GM18511 (cell line): Measurements from ENCODE around the gene CACNA1D.
"Not testable (repeated sequence)": the region's sequence is repeated elsewhere in the genome, so short reads cannot be mapped to it uniquely, and the experiment has no call there.

ENCODE experiments used
- ATAC-seq: cut with Tn5 transposase; IDR thresholded peaks from one replicate; pipeline ENCODE4 v1.9.1; 2021; ENCODE audit warnings: mild to moderate bottlenecking, moderate library complexity; ENCODE audit not compliant: unreplicated experiment

The CACNA1D gene

DNA sequence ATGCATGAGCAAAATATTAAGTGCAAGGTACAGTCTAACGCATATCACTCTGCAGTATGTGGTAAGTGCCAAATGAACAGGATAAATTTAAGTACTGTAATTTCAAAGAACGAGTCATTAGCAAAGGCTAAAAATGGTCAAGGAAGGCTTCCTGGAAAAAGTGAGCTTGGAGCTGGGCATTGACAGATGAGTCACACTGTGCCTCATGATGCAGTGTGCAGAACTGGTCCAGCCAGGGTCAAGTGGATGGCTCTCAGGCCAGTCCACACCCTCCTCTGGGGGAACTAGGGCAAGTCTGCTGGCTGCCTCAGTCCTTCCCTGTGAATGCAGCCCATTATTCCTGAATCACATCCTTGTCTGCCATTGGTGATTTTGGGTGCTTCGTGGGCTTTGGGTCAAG, 76.3 kb downstream of the CACNA1D start:
- ATAC-seq: no peak

- no peak for ATAC-seq
Observed at GRCh38 chr3:53571264-53571663, 76.9 kb downstream of the CACNA1D start.

GRCh38 chr3:53572184-53572583, 77.8 kb downstream of the CACNA1D start:
- ATAC-seq: not testable (repeated sequence)

DNA sequence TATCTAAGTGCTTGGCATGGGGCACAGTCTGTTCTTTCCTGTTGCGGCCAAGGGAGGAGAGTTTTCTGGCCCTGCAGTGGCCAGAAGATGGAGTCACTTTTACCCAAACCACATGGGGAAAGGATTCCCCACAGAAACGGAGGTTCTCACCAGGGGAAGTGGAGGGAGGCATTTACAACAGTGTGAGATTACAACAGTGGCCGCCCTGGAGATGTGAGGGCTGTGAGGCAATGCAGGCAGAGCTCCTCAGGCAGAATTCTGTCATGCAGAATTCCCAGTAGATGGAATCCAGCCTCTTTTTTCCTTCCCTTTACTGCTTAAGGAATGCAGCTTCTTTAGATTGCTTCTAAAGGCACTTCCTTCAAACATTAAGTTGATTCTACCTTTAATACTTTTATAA, 83.1 kb downstream of the CACNA1D start:
- no peak for ATAC-seq

GRCh38 chr3:53579636-53580035, 85.2 kb downstream of the CACNA1D start:
- no peak for ATAC-seq

DNA sequence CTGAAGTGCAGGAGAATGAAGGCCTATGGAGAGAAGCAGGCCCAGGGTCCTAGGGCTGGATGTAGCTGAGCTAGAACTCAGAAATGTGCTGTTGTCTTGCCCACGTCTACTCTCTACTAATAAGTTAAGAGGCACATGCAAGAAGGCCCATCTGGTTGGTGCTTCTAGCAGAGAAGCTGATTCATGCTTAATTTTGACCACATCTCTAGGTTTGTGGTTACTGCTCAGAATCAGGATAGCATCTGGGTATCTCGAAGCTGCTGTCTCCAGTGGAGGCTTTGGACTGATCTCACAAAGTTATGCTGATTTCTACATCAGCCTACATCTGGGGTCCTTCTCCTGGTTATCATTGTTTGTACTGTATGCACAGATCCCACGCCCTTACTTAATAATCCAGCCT, 87.3 kb downstream of the CACNA1D start:
- ATAC-seq: no peak

DNA sequence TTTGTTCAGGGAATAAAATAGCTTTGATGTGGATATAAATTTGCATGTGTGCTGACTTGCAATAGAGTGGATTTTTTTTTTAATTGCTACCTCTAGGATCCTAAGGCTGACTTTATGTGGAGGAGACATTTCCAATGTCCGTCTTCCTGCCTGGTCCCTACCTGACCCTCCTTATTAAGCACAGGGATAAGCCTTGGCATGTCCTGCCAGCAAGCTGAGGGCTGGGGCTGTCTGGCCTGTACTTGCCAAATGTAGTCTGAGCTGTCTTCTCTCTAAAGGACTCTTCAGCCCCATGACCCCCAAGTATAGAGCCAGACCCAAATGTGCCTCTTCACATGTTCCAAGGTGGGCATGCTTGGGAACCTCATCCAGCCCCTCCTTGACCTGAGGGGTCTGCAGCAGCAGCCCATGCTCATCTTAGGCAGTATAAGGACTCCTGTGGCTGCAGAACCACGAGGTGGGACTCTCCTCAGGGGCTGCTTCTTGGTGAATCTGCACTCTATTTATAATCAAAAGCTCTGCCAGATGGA, 88.8 kb downstream of the CACNA1D start:
- ATAC-seq: no peak

- no peak for ATAC-seq
Observed at GRCh38 chr3:53585049-53585448, 90.6 kb downstream of the CACNA1D start.

GRCh38 chr3:53585627-53586026, 91.2 kb downstream of the CACNA1D start:
- ATAC-seq: no peak

DNA sequence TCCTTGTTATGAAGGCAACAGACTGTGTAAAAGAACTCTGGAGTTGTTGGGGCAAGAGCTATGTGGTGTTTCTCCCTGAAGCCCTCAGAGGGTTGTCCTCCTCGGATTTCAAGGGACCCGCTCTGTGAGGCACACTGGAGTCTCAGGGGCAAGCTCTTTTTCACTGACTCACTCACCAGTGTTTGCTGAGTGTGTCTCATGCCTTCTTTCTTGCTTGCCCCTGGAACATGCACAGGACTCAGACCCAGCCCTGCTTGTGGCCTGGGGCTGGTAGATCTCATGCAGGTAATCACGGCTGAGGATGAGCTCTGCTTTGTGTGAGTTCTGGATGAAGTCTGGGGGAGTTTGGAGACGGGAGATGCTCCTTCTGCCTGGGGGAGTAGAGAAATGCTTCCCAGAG, 93.7 kb downstream of the CACNA1D start:
- no peak for ATAC-seq

GRCh38 chr3:53589201-53589600, 94.8 kb downstream of the CACNA1D start:
- no peak for ATAC-seq

GRCh38 chr3:53589806-53590205, 95.4 kb downstream of the CACNA1D start:
- no peak for ATAC-seq

DNA sequence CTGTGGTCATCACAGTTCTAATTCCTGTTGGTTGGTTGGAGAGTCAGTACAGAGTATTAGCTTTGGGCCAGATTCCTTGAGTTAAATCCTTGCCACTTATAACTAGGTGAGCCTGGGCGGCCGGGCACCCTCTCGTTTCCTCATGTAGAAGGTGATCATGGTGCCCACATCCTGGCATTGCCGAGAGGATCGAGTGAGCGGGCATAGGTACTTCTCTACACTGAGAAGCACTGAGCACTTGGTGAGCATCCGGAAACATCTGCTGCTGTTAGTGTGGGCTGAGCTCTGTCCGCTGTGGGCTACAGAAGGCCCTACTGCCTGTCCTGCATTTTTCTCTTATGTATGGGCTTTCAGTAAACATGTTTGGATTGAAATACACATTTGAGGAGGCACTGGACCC, 96.2 kb downstream of the CACNA1D start:
- no peak for ATAC-seq

GRCh38 chr3:53591646-53592045, 97.2 kb downstream of the CACNA1D start:
- no peak for ATAC-seq

- ATAC-seq: no peak
Observed at GRCh38 chr3:53592862-53593261, 98.5 kb downstream of the CACNA1D start.

DNA sequence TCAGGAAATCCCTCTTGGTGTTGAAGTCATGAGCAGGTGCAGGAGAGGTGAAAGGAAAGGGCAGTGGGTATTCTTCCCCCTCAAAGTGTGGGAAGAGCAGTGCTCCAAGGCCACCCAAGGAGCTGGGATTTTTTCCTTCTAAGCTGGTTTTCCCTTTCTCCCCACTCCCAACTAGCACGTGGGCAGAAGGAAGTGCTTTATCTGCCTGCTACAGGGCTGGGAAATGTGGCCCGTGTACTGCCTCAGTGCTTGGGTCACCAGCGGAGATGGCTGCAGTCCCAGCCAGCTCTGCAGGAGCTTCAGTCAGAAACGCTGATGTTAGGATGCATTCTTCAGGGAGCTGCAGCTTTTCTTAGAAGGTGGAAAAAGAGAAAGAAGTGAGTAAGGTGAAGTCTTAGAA, 99.2 kb downstream of the CACNA1D start:
- no peak for ATAC-seq

DNA sequence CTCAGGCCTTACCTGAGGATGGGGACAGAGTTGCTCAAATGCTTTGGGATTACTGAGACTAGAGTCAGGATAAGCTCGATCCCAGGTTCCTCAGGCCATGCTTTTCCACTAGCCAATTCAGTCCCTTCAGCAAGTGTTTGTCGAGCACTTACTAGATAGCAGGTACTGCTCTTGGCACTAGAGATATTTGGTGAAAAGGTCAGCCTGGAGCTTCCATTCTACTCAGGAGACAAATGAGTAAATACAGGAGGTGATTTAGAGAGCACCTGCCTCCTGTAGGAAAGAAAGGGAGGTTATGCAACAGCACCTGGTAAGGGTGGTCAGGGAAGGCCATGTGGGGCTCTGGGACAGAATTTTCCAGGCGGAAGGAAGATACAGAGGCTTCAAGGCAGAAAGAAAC, 99.9 kb downstream of the CACNA1D start:
- no peak for ATAC-seq

DNA sequence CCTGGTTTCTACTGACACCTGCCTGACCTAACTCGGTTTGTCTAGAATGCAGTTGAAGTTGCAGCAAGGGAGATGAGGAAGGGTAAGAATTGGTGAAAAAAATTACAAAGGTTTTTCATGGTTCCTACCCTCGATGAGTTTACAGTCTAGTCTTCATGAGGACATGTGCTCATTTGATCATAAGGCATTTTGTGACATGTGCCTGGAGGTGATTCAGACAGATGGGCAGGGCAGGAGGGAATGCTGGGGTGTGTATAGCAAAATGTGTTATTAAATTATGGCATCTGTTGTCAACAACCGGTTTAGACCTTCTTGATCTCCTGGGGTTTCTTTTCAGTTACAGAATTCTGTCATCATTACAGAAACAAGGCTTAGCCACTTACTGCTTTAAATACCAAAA, 101.2 kb downstream of the CACNA1D start:
- no peak for ATAC-seq

GRCh38 chr3:53597136-53597915, 102.9 kb downstream of the CACNA1D start:
- no peak for ATAC-seq

DNA sequence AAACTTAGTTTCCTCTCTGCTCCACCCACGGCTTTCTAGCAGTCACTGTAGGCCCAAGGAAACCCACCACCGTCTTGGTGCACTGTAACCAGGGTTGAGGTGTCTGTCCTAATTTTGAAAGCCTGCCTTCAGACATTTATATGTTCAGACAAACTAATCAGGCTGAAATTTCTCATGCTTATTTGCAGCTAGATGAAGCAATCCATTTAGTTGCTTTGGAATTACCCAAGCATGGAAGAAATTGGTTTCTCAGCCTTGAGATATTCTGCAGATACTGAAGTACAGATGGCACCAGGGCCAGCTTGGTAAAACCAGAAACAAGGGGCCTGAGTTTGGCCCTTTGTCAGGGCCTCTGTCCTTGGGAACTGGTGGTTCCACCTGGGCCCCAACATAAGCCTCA, 105.4 kb downstream of the CACNA1D start:
- ATAC-seq: no peak

DNA sequence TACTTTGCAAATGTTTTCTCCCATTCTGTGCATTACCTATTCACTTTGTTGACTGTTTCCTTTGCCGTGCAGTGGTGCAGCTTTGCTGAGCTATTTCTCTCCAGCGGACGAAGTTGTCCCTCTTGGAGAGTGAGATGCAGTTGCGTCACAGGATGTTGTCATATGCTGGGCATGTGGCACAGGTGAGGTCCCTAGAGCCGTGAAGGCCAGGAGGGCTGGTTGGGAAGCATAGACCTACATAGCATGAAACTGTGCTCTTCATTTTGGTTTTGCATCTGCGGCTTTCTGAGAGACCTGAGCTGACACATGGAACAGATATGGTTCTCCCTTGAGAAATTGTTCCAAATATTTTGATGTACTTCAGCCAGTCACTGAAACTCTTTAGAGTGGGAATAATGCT, 108.5 kb downstream of the CACNA1D start:
- ATAC-seq: no peak

GRCh38 chr3:53604232-53604631, 109.8 kb downstream of the CACNA1D start:
- ATAC-seq: no peak

DNA sequence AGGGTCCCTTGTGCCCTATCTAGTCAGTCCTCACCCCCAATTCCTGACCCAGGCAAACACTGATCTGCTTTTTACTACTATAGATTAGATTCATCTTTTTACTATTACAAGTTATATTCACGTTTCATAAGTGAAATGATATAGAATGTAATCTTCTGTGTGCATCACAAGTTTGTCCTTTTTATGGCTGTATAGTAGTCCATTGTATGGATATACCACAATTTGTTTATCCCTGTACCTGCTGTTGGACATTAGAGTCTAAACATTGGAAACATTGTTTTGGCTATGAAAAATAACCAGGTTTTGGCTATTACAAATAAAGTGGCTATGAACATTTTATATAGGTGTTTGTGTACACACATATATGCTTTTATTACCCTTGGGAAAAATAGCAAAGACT, 112.4 kb downstream of the CACNA1D start:
- no peak for ATAC-seq
